GM21576 (cell line): Measurements from ENCODE around the gene INTS6L.
A peak's percentile ranks its signal among the peaks of the same experiment; 100 is the strongest.
"Not testable (repeated sequence)": the region's sequence is repeated elsewhere in the genome, so short reads cannot be mapped to it uniquely, and the experiment has no call there.

Source experiments
- ATAC-seq: cut with Tn5 transposase; IDR thresholded peaks from one replicate; pipeline ENCODE4 v1.9.1; 2021; ENCODE audit warnings: mild to moderate bottlenecking, moderate library complexity; ENCODE audit not compliant: unreplicated experiment

The INTS6L gene

GRCh38 chrX:135596495-135596894 is 76.0 kb downstream of the INTS6L start:
- peak; percentile 44 for ATAC-seq

- ATAC-seq = no peak
Measured at GRCh38 chrX:135605906-135606305, 85.4 kb downstream of the INTS6L start.

GRCh38 chrX:135624408-135625204 is 104.1 kb downstream of the INTS6L start:
- not testable (repeated sequence) for ATAC-seq

GRCh38 chrX:135625995-135626394 is 105.5 kb downstream of the INTS6L start:
- no peak for ATAC-seq

GRCh38 chrX:135629342-135629741 is 108.9 kb downstream of the INTS6L start:
- ATAC-seq = no peak
